GM23338 (cell line): ENCODE results near the gene SYT12. TPM values are rescaled to one million over a fixed set of nuclear protein-coding genes. Genes with fewer than 3 reads are reported as not detected.
A peak's percentile ranks its signal among the peaks of the same experiment; 100 is the strongest.

Source experiments
- ATAC-seq: fragments of 200-7000 bp; cut with Tn5 transposase; 3 replicates; pipeline ENCODE4 v1.9.1; 2020
- DNase-seq: peaks from one replicate; pipeline ENCODE4 v3.0.0-alpha.2; 2015; ENCODE audit warnings: low spot score
- H2AFZ ChIP-seq: fragments of 200-600 bp; sonication (generic); 2 replicates; pipeline ENCODE4 v1.8.0; 2016; ENCODE audit warnings: antibody characterized with exemption, mild to moderate bottlenecking, moderate library complexity
- H3F3A ChIP-seq: fragments of 200-600 bp; sonication (generic); replicated peaks from 2 replicates; pipeline ENCODE4 v1.8.0; 2017; ENCODE audit warnings: antibody characterized with exemption, mixed run types, low read depth
- H3K27ac ChIP-seq: fragments of 200-600 bp; sonication (generic); 2 replicates; pipeline ENCODE4 v1.6.1; 2016; ENCODE audit warnings: low read depth
- H3K27me3 ChIP-seq: fragments of 200-600 bp; sonication (generic); 2 replicates; pipeline ENCODE4 v1.8.0; 2016; ENCODE audit warnings: mild to moderate bottlenecking, mixed run types, moderate library complexity; ENCODE audit not compliant: insufficient read depth
- H3K36me3 ChIP-seq: fragments of 200-600 bp; sonication (generic); 2 replicates; pipeline ENCODE4 v1.8.0; 2016; ENCODE audit warnings: mild to moderate bottlenecking; ENCODE audit not compliant: insufficient read depth
- H3K4me1 ChIP-seq: fragments of 200-600 bp; sonication (generic); 2 replicates; pipeline ENCODE4 v1.8.0; 2016; ENCODE audit warnings: mild to moderate bottlenecking, moderate library complexity; ENCODE audit not compliant: insufficient read depth
- H3K4me2 ChIP-seq: fragments of 200-600 bp; sonication (generic); 2 replicates; pipeline ENCODE4 v1.7.1; 2017; ENCODE audit warnings: mixed run types
- H3K4me3 ChIP-seq: fragments of 200-600 bp; sonication (generic); 2 replicates; pipeline ENCODE4 v1.6.1; 2016; ENCODE audit warnings: mixed run types
- H3K79me2 ChIP-seq: fragments of 200-600 bp; sonication (generic); replicated peaks from 2 replicates; pipeline ENCODE4 v1.8.0; 2017; ENCODE audit warnings: mild to moderate bottlenecking; ENCODE audit not compliant: insufficient read depth
- H3K9me2 ChIP-seq: fragments of 200-600 bp; sonication (generic); 2 replicates; pipeline ENCODE4 v1.8.0; 2017; ENCODE audit not compliant: insufficient read depth
- H4K20me1 ChIP-seq: fragments of 200-600 bp; sonication (generic); replicated peaks from 2 replicates; pipeline ENCODE4 v1.8.0; 2017; ENCODE audit warnings: mild to moderate bottlenecking; ENCODE audit not compliant: insufficient read depth
- H3K27ac Mint-ChIP-seq: 2 replicates; pipeline ENCODE4 v1.8.0; 2020; ENCODE audit warnings: inconsistent platforms, mild to moderate bottlenecking, moderate library complexity, mixed read lengths
- H3K27me3 Mint-ChIP-seq: 3 replicates; pipeline ENCODE4 v1.8.0; 2022; ENCODE audit warnings: low read depth, mild to moderate bottlenecking, moderate library complexity, mixed read lengths, inconsistent platforms; ENCODE audit not compliant: insufficient read depth, poor library complexity
- H3K36me3 Mint-ChIP-seq: 3 replicates; pipeline ENCODE4 v1.8.0; 2021; ENCODE audit warnings: low read depth, mild to moderate bottlenecking, inconsistent platforms, moderate library complexity, mixed read lengths
- H3K4me1 Mint-ChIP-seq: 3 replicates; pipeline ENCODE4 v1.8.0; 2020; ENCODE audit warnings: mild to moderate bottlenecking, inconsistent platforms, mixed read lengths
- H3K4me3 Mint-ChIP-seq: 3 replicates; pipeline ENCODE4 v1.8.0; 2021; ENCODE audit warnings: moderate library complexity, mild to moderate bottlenecking, inconsistent platforms, mixed read lengths
- H3K9me3 Mint-ChIP-seq: 3 replicates; pipeline ENCODE4 v1.8.0; 2020; ENCODE audit warnings: moderate library complexity, mild to moderate bottlenecking, inconsistent platforms, mixed read lengths
- CREB1 ChIP-seq: fragments of 250-450 bp; sonication (Bioruptor Pico); IDR thresholded peaks from 2 replicates; pipeline ENCODE4 v1.5.0; 2020; ENCODE audit warnings: low read depth, mild to moderate bottlenecking, moderate library complexity
- EZH2 ChIP-seq: fragments of 200-600 bp; sonication (generic); IDR thresholded peaks from one replicate; pipeline ENCODE4 v1.8.0; 2017; ENCODE audit warnings: antibody characterized with exemption, mild to moderate bottlenecking, low read depth; ENCODE audit not compliant: unreplicated experiment
- EZH2phosphoT487 ChIP-seq: fragments of 200-600 bp; sonication (generic); IDR thresholded peaks from one replicate; pipeline ENCODE4 v1.8.1; 2018; ENCODE audit warnings: antibody characterized with exemption; ENCODE audit not compliant: unreplicated experiment
- JUNB ChIP-seq: IDR thresholded peaks from one replicate; pipeline ENCODE4 v1.6.1; 2016; ENCODE audit warnings: antibody characterized with exemption; ENCODE audit not compliant: unreplicated experiment
- NANOG ChIP-seq: IDR thresholded peaks from 2 replicates; pipeline ENCODE4 v1.6.1; 2016; ENCODE audit warnings: antibody characterized with exemption, borderline replicate concordance
- POLR2AphosphoS5 ChIP-seq: IDR thresholded peaks from 2 replicates; pipeline ENCODE4 v1.6.1; 2016; ENCODE audit warnings: antibody characterized with exemption, low read depth
- REST ChIP-seq: IDR thresholded peaks from one replicate; pipeline ENCODE4 v1.6.1; 2018; ENCODE audit warnings: antibody characterized with exemption; ENCODE audit not compliant: unreplicated experiment
- STAT1 ChIP-seq: IDR thresholded peaks from one replicate; pipeline ENCODE4 v1.6.1; 2016; ENCODE audit warnings: antibody characterized with exemption; ENCODE audit not compliant: unreplicated experiment
- ZNF114 ChIP-seq: fragments of 250-450 bp; sonication (Bioruptor Pico); IDR thresholded peaks from 2 replicates; pipeline ENCODE4 v1.5.0; 2020; ENCODE audit warnings: mild to moderate bottlenecking, moderate library complexity
- ZNF331 ChIP-seq: fragments of 250-450 bp; sonication (Bioruptor Pico); IDR thresholded peaks from 2 replicates; pipeline ENCODE4 v1.5.0; 2020; ENCODE audit warnings: low read depth, mild to moderate bottlenecking, moderate library complexity
- polyA plus RNA-seq: library from polyadenylated mRNA; unstranded; fragments of >200 nt; fragmentation: Nextera tagmentation; extraction: Ambion mirVana; gene quantifications from 2 replicates; pipeline ENCODE4 v1.2.1, GENCODE V29; 2016
- total RNA-seq: library from RNA; depleted of rRNA; stranded (reverse); fragments of >200 nt; shearing (Covaris generic); gene quantifications from 2 replicates; pipeline ENCODE4 v1.2.3, GENCODE V29; 2014
- TF ChIP-seq, protein P1 (sequence below), 2 experiments: fragments of 200-600 bp in 1 of 2; sonication (generic) in 1 of 2; conservative IDR thresholded peaks; 2 replicates each; pipeline versions ENCODE4 v1.5.1 to v1.6.1; 2016 to 2017; ENCODE audit warnings: antibody characterized with exemption in 2 of 2, low read depth in 2 of 2, mild to moderate bottlenecking in 2 of 2, moderate library complexity in 1 of 2
- TF ChIP-seq, protein P2 (sequence below): IDR thresholded peaks from 2 replicates; pipeline ENCODE4 v1.6.1; 2016; ENCODE audit warnings: antibody characterized with exemption
- TF ChIP-seq, protein P3 (sequence below): fragments of 250-450 bp; sonication (Bioruptor Pico); IDR thresholded peaks from 2 replicates; pipeline ENCODE4 v1.5.0; 2020; ENCODE audit warnings: mild to moderate bottlenecking, moderate library complexity

The SYT12 gene
- total and polyA plus RNA-seq, 2 experiments from 2014 or later = 0.92 to 2.5 TPM

DNA sequence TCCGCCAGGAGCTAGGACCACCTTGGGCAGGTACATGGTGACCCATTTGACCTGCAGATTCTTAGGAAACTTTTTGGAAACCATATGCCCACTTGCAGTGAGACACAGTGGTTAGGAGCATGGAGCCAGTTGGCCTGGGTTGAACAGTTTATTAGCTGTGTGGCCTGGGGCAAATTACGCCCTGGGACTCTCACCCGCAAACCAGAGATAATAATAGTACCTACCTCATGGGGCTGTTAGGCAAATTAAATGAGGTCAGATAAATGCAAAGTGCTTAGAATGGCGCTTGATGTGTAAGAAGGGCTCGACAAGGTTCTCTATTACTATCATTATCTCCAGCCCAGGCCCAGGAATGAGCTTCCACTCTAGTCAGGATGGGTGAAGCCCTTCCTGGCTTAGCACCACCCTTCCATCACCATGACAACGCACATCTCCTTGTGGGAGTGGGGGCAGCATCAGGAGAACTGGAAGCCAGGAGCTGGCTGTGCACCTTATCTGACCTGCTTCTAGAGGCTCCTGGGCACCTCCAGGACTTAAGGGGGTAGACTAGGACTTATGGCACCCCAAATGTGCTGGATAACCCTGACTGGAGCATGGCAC, 5.1 kb downstream of the SYT12 start (continued):
- TF ChIP-seq ZNF114 (CRISPR knock-in tag) (no peak), STAT1 (no peak), POLR2AphosphoS5 (no peak), CREB1 (no peak), JUNB (no peak), EZH2 (no peak), REST (no peak), EZH2phosphoT487 (no peak), NANOG (no peak), ZNF331 (CRISPR knock-in tag) (no peak)
- TF ChIP-seq, protein P1, sequence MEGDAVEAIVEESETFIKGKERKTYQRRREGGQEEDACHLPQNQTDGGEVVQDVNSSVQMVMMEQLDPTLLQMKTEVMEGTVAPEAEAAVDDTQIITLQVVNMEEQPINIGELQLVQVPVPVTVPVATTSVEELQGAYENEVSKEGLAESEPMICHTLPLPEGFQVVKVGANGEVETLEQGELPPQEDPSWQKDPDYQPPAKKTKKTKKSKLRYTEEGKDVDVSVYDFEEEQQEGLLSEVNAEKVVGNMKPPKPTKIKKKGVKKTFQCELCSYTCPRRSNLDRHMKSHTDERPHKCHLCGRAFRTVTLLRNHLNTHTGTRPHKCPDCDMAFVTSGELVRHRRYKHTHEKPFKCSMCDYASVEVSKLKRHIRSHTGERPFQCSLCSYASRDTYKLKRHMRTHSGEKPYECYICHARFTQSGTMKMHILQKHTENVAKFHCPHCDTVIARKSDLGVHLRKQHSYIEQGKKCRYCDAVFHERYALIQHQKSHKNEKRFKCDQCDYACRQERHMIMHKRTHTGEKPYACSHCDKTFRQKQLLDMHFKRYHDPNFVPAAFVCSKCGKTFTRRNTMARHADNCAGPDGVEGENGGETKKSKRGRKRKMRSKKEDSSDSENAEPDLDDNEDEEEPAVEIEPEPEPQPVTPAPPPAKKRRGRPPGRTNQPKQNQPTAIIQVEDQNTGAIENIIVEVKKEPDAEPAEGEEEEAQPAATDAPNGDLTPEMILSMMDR (conservative IDR thresholded peaks at IDR 0.05; ENCODE audit: low read depth in 2 of 2) = no peak
- TF ChIP-seq, protein P2, sequence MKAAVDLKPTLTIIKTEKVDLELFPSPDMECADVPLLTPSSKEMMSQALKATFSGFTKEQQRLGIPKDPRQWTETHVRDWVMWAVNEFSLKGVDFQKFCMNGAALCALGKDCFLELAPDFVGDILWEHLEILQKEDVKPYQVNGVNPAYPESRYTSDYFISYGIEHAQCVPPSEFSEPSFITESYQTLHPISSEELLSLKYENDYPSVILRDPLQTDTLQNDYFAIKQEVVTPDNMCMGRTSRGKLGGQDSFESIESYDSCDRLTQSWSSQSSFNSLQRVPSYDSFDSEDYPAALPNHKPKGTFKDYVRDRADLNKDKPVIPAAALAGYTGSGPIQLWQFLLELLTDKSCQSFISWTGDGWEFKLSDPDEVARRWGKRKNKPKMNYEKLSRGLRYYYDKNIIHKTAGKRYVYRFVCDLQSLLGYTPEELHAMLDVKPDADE = no peak

DNA sequence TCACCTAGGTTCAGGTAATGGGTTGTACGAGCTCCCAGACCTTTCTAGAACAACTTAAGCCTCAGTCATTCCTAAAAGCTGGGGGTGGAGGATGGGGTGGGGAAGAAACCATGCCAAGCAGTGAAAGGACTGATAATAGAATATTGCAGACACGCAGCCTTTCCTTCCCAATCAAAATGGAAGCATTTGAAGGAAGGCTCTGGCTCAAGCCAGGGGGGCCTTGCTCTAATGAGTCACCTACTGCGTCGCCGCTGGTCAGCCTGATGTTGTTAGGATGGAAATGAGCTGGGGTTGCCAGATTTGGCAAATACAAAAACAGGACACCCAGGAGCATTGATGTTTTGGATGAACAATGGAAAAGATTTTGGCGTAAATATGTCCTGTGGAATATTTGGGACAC, 6.2 kb downstream of the SYT12 start:
- DNase-seq (no peak), ATAC-seq (no peak)
- no peaks in the 10 kb centered on the region for H3K9me3 Mint-ChIP-seq
- Histone ChIP-seq H4K20me1 (no peaks in the 10 kb centered on the region), H3F3A (0 out of 2 replicates have a peak, but pooled peaks cover 6% of the 10 kb centered on the region), H3K4me1 (peaks cover 15% of the 10 kb centered on the region; the same call in 1 of the 2 replicates), H2AFZ (no peak overlapping the region), H3K27me3 (peaks cover 14% of the 10 kb centered on the region), H3K36me3 (no peaks in the 10 kb centered on the region), H3K9me2 (no peaks in the 10 kb centered on the region), H3K27ac (no peak overlapping the region), H3K4me3 (no peak overlapping the region), H3K79me2 (no peaks in the 10 kb centered on the region), H3K4me2 (0 out of 2 replicates have a peak overlapping the region, but pooled peaks have one; percentile 26)
- H3K27ac Mint-ChIP-seq = no peak overlapping the region
- H3K27me3 Mint-ChIP-seq = peaks cover 29% of the 10 kb centered on the region
- H3K4me1 Mint-ChIP-seq = peaks cover 28% of the 10 kb centered on the region
- H3K4me3 Mint-ChIP-seq = no peak overlapping the region
- no peaks in the 10 kb centered on the region for H3K36me3 Mint-ChIP-seq
- TF ChIP-seq NANOG = no peak
- TF ChIP-seq, protein P3, sequence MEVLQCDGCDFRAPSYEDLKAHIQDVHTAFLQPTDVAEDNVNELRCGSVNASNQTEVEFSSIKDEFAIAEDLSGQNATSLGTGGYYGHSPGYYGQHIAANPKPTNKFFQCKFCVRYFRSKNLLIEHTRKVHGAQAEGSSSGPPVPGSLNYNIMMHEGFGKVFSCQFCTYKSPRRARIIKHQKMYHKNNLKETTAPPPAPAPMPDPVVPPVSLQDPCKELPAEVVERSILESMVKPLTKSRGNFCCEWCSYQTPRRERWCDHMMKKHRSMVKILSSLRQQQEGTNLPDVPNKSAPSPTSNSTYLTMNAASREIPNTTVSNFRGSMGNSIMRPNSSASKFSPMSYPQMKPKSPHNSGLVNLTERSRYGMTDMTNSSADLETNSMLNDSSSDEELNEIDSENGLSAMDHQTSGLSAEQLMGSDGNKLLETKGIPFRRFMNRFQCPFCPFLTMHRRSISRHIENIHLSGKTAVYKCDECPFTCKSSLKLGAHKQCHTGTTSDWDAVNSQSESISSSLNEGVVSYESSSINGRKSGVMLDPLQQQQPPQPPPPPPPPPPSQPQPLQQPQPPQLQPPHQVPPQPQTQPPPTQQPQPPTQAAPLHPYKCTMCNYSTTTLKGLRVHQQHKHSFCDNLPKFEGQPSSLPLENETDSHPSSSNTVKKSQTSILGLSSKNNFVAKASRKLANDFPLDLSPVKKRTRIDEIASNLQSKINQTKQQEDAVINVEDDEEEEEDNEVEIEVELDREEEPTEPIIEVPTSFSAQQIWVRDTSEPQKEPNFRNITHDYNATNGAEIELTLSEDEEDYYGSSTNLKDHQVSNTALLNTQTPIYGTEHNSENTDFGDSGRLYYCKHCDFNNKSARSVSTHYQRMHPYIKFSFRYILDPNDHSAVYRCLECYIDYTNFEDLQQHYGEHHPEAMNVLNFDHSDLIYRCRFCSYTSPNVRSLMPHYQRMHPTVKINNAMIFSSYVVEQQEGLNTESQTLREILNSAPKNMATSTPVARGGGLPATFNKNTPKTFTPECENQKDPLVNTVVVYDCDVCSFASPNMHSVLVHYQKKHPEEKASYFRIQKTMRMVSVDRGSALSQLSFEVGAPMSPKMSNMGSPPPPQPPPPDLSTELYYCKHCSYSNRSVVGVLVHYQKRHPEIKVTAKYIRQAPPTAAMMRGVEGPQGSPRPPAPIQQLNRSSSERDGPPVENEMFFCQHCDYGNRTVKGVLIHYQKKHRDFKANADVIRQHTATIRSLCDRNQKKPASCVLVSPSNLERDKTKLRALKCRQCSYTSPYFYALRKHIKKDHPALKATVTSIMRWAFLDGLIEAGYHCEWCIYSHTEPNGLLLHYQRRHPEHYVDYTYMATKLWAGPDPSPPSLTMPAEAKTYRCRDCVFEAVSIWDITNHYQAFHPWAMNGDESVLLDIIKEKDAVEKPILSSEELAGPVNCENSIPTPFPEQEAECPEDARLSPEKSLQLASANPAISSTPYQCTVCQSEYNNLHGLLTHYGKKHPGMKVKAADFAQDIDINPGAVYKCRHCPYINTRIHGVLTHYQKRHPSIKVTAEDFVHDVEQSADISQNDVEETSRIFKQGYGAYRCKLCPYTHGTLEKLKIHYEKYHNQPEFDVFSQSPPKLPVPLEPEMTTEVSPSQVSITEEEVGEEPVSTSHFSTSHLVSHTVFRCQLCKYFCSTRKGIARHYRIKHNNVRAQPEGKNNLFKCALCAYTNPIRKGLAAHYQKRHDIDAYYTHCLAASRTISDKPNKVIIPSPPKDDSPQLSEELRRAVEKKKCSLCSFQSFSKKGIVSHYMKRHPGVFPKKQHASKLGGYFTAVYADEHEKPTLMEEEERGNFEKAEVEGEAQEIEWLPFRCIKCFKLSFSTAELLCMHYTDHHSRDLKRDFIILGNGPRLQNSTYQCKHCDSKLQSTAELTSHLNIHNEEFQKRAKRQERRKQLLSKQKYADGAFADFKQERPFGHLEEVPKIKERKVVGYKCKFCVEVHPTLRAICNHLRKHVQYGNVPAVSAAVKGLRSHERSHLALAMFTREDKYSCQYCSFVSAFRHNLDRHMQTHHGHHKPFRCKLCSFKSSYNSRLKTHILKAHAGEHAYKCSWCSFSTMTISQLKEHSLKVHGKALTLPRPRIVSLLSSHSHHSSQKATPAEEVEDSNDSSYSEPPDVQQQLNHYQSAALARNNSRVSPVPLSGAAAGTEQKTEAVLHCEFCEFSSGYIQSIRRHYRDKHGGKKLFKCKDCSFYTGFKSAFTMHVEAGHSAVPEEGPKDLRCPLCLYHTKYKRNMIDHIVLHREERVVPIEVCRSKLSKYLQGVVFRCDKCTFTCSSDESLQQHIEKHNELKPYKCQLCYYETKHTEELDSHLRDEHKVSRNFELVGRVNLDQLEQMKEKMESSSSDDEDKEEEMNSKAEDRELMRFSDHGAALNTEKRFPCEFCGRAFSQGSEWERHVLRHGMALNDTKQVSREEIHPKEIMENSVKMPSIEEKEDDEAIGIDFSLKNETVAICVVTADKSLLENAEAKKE (CRISPR knock-in tag) = no peak
- no peak for TF ChIP-seq JUNB
